ENCODE results near the gene STRADA.
"Not testable (repeated sequence)": the region's sequence is repeated elsewhere in the genome, so short reads cannot be mapped to it uniquely, and the experiment has no call there.

The STRADA gene

DNA sequence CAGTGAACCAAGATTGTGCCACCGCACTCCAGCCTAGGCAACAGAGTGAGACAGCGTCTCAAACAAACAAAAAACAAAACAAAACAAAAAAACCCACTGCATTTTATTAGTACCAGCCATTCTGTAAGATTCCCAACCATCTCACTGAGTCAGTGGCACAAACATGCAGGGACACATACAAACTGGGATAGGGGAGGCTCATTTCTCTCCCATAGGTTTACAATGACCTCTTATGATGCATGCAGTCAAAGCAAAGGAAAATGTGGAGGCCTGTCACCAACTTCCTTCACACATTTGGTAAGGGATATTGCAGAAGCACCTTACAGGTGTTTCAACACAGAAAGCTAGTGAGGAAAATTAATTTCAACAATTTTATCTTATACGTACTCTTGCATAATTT, 12.4 kb upstream of the STRADA start:
- no peak for DNase-seq

DNA sequence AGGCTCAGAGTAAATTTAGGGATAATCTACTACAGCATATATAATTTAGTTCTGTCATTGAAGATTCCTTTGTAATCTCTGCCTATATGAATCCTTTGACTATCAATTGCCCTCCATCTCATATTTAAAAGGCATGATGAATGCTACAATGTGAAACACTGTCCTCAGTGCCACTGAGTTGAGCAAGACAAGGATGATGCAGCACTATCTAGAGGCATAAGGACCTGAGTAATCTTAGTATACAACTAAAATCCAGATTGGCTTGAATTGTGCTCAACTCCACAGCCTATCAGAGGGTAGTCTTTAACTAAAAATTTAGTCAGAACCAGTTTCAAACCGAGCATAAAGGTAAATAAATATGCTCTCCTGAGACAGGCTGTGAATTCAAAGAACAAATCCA, 11.6 kb upstream of the STRADA start:
- DNase-seq = peak; percentile 24

DNA sequence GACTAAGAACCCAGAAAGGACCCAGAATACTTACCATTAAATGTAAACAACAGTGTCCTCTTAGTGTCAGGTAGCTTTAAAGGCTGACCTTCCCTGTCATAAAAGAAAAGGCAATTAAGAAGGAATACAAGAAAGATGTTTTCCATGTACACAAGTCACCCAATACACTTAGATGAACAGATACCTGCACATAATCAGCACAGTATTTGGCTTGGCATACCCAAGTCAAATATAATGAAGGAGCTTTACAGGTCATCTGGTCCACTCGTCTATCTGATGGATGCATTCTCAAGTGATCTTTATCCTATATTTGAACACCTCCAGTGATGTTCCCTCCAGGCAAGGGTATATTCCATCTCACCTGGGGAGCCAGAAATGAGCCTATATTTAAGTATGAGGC, 11.1 kb upstream of the STRADA start:
- DNase-seq = no peak

DNA sequence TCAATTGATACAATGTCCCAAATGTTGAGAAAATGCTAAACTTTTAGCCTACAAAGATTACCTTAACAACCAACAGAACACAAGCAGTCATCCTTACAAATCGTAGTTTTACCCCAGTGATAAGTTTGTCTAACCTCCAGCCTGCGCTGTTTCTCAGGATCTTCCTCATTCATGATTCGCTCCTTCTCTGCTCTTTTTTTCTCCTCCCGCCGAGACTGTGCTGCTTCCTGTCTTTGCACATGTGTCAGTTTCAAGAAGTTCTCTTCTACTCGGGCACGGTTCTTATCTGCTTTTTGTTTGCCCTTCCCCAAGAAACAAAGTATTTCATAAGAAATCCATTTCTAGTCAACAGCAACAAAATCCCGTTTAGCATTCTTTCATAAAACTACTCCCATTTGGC, 10.2 kb upstream of the STRADA start:
- DNase-seq = peak; percentile 49

DNA sequence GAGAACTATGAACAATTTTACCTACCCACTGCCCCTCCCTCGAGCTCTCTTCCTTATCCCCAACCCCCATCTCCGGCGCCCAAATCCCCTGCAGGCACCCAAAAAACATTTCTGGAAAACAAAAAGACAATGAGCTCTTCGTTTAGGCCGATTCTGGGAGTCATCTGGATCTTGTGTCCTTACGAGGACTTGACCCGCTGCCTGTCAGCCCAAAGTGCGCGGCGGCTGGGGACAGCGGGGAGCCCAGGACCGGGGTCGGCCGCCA, 524 bp downstream of the STRADA start:
- DNase-seq = no peak

DNA sequence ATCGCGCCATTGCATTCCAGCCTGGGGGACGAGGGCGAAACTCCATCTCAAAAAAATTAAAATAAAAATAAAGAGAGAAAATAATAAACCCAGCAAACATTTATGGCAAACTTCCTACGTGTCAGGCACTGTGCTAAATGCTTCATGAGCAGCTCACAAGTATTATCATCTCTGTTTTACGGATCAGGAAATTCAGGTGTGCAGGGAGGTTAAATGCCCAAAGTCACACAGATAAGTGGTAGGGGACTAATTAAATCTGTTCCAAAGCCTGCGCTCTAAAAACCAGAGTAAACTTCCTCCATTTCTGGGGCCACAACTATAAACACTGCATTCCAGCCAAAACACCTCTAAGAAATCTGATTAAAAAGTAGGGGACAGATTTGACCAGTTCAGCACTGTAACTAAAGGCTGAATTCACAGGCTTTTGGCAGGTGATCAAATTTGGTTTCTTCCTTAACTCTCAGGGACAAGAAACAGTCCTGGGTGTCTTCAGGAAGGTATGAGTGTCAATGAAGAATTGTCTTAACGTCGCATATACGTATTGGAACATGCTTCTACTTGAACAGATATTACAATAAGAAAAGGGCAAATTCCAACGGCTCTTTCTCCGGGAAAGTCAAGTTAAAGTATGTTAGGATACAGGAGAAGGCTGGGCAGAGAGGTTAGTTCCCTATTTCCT, 996 bp downstream of the STRADA start:
- DNase-seq = no peak

DNA sequence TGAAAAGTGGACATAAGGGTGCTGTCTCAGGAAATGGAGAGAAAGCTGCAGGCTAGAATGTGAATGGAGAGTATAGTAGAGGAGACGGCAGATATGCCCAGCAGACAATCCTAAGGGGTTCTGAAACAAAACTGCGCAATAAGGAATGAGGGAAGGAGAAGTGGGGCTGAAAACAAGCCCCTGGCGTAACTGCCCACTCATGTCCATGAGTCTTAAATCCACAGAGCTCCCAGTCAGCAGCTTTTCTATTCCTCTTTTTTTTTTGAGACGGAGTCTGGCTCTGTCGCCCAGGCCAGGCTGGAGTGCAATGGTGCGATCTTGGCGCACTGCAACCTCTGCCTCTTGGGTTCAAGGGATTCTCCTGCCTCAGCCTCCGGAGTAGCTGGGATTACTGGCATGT, 5.9 kb downstream of the STRADA start:
- no peak for DNase-seq

DNA sequence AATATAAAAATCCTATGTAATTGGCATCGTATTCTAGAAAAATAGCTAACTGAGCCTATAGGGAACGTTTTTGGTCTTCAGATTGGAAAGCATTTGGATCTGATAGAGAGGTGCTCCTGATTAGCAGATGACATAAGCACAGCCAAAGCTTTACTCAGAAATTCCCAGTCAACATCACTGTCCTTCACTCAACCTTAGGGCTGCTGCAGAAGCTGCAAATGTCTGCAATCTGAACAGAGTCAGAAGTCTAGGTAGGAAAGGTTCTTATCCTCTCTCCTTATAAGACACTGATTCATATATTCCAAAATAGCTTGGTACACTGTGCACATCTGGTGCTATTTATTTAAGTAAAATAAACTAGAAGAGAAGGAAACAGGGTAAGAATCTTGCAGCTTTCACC, 19.2 kb downstream of the STRADA start:
- DNase-seq = no peak

DNA sequence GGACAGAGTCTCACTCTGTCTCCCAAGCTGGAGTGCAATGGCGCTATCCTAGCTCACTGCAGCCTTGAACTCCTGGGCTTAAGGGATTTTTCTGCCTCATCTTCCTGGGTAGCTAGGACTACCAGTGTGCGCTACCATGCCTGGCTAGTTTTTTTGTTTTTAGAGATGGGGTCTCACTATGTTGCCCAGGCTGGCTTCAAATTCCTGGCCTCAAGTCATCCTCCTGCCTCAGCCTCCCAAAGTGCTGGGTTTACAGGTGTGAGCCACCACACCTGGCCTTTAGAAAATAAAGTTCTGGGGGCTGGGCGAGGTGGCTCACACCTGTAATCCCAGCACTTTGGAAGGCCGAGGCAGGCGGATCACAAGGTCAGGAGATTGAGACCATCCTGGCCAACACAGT, 21.4 kb downstream of the STRADA start:
- not testable (repeated sequence) for DNase-seq

DNA sequence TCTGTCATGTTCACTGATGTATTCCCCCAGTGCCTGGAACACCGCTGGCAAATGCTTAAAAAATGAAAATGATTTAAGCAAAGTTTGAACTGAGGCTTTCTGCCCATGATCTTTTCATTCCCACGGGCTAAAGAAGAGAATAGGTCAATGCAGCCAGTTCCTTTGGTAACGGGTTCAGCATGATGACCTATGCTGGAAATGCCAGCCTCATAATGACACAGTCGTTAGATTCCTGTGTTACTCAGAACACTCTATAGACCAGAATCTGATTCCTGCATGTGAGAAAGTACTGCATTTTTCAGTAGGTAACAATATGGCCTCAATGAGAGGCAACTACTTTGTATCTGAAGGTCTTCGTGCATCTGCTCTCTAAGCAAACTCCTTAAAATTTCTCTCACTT, 22.6 kb downstream of the STRADA start:
- DNase-seq = no peak

DNA sequence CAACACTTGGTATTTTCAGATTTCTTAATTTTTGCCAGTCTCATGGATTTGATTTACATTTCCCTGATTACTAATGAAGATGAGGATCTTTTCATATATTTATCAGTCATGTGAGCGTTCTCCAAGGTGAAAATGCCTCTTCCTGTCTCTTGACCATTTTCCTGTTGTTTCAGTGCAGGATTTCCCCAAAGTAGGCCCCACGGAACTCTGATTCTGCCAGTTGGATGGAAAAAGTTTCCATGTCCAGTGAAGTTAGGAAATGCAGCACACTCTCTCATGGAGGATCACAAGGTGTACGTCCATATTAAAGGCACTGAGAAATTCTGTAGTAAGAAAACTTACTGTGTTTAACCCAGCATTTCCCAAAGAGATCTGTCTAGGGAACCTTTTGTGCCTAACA, 25.2 kb downstream of the STRADA start:
- DNase-seq = no peak

DNA sequence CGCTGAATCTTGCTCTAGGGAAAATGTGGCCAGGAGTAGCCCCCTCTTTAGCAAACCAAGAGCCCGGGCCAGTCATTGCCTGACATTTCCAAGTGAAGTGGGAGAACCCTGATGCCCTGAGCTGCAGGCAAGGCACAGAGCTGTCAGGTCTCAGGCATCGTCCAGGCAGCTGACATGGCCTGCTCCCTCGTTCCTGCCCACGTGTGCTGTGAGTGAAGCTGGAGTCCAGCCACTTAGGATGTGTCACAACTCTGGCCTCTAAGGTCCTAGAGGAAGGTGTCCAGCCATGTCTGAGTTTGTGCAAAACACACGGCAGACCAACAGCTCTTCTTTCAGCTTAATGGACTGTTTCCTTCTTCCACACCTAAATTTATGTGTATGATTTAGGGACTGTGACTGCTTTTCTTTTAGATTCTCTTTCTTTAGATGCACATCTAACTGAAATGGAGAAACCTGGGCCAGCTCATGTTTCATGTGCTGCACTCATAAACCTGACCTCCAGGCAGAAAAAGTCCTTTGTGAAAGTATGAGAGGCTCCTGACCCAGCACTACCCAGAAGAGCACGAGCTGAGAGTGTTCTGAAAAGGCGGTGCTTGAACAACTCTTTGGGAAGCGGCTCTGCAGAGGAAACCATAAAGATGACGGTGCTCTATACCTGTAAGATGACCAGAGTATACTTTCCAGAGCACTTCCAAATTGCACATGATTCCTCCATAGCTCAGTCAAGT, 26.9 kb downstream of the STRADA start:
- no peak for DNase-seq

DNA sequence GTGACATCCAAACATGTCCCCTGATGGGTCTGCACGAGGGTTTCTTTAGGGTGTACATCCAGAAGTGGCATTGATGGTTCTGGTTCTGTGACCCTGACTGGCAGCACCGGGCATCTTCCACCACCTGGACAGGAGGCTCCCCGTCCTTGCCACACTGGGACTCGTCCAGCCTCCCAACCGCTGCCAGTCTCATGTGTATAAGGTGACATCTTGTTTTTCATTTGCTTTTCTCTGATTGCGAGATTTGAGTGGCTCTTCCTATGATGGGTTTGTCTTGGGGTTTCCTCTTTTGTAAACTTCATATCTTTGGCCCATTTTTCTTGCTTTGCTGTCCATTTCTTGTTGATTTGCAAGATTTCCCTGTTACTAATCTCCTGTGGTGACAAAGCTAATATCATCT, 32.5 kb downstream of the STRADA start:
- no peak for DNase-seq

DNA sequence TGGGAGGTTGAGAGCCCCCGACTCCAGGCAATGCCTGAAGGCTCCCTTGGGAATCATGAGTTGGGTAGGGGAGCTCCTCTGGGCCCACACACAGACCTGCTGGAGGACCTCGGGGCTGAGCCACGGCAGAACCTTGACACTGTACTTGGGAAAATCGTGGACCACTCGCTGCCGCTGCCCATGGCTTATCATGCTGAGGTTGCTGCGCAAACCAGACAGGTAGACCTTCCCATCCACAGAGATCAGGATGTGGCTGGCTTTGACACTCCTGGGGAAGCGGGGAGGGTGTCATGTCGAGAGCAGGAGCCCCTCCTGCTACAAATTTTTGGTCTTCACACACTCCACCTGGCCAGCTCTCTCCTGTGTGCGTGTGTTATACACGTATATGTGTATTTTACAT, 34.4 kb downstream of the STRADA start:
- DNase-seq = no peak

DNA sequence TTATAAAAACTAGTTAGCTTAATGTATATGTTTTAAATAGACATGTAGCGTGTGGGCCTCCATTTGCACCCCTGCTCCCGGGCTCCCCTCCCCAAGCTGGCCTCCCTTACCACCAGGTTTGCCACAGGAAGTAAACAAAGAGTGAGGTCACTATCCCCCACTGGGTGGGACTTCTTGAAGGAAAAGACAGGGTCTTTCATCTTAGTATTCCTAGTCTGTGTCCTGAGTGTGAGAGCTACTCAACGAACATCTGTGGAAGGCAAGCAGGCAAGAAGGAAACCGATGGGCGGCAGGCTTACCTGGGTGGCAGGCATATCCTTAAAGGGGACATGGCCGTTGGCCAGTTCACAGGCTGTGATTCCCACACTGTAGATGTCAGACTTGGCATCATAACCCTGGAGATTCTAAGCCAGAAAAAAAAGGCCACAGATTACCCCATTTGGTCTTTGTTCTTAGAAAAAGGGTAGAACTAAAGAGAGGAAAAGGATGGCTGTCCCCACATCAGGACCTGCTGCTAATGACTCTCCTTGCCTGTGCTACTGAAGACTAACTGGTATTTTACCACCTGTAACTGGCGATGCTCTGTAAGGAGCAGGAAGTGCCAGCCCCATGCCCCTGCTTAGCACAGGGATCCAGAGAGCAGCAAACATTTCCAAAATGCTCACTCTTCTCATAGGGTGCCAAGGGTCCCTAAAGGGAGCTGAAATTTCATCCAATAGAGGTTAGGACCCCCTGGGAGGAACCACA, 35.1 kb downstream of the STRADA start:
- DNase-seq = no peak

DNA sequence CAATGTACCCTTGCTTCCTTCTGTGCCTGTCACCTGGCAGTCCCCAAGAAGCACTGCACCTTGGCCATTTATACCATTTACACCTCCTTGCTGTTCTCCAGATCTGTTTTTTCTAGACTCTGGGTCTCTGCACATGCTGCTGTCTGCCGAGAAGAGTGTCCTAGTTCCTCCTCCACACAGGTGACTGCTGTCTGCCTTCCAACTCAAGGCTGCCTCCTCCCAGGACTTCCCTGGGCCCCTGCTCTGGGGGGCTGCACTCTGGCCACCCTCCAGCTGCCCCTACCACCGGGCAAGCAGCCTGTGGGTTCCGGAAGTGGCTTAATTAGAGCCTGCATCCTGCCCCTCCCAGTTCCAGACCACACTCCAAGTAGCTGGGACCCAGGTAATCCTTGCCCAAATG, 35.9 kb downstream of the STRADA start:
- no peak for DNase-seq

DNA sequence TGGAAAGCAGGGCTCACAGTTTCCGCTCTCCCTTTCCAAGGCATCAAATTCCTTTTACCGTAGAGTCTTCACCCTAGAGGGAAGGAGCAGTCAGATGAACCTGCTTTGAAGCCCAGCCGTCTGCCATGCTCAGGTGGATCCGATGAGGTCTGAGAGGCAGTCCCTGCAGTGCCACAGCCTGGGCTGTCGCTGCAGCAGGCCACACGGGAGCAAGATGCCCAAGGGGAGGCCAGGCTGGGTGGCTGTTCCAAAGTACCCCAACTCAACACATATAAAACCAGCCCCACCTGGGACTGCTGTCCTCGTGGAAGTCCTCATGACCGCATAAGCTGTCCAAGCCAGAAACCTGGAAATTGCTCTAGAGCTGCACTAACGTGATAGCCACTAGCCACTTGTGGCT, 36.8 kb downstream of the STRADA start:
- DNase-seq = no peak

DNA sequence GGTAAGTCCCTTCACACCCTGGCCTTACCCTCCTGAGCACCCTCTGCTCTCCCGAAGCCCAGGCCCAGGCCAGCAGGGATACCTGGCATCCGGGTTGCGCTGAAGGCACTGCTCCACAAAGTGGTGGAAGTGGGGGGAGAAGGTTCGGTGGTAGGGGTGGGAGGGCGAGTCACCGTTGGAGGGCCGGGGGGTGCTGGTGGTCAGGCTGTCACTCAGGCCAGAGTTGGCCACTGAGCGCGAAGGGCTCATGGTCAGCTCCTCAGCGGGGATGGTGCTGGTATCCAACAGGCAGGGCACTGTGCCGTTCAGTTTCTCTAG, 37.4 kb downstream of the STRADA start:
- no peak for DNase-seq

DNA sequence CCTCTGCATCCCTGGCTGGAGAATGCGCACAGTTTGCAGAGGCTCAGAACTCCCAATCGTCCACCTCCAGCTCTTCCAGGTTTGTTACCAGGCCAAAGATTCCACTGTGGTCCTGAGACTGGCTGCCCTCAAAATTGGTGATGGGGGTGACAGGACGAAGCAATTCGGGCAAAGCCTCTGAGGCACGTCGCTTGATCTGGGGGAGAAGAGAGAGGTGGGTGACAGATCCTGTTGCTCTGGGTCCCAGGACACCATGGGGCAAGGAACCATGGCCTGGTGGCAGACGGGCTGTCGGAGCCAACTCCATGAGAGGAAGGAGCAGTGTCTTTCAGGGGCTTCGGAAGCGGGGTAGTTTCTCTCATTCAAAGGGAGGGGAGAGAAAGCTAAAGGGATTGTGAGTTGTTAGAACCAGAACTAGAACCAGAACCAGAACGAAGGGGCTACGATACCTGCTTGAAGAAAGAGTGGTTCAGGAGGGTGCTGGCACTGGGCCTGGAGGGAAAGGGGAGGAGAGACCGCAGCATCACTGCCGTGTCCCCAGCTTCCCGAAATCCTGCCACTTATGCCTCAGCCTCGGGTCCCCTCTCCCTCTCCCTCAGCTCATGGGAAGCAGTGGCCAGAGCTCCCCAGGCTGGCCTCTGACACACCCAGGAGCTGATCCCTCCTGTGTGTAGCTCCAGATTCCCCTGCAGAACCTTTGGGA, 37.9 kb downstream of the STRADA start:
- DNase-seq = no peak

DNA sequence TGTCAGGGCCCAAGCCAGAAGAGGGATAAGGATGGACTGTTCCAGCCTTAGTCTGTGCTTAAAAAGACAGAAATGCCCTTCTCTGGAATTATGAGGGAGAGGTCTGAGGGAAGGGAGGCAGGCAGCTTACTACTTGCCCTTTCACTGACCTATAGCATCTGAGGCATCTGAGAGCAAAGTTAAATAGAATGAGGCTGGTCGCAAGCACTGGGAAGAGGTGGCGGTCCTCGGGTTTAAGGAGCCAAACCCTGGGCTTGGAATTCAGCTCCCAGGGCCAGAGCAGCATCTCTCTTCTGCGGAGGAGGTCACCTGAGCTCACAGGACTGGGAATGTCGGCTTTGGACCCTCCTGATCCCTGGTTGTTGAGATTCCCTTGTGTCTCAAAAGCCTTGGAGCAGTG, 38.6 kb downstream of the STRADA start:
- DNase-seq = no peak

DNA sequence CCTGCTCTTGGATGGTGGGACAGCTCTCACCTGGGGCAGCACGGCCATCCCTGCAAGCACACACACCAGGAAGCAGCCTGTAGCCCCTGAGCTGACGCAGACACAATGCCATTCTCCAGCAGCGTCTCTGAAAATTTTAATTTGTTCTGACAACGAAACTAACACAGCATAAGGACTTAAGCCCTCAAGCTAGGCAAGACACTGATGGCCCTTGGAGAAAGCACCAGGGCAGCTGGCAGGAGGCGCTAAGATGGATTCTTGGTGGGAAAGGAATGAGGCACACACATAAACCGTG, 38.9 kb downstream of the STRADA start:
- no peak for DNase-seq

DNA sequence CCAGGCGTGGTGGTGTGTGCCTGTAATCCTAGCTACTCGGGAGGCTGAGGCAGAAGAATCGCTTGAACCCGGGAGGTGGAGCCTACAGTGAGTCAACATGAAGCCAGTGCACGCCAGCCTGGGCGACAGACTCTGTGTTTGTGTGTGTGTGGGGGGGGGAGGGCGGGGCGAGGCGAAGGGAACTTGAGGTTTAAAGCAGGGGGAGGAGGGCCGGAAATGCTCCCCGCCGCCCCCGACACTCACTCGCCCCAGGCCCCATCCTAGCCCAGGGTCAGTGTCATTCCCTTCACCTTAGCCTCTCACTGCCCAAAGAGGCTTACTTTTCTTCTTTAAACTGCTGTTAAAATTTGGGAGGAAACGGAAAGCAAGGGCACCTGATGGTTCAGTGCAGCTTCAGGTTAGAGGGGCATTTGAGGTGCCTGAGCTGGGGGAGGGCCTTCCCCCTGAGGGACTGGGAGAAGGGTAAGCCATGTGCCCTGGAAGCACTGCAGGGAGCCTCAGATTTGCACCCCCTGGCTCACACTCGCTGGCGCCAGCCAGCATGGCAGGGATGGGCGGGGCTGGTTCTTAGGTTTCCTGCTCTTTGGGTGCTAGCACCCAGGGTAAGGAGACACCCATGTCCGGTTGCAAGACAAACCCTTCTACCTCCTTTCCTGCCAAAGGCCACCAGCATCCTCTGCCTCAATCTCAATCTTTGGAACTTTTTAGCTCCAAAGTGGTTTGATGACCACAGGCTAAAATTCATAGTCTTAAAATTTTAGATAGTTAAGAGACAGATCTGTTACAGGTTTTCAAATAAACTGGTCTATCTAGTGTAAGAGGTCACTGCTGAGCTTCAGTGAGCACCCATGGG, 39.5 kb downstream of the STRADA start:
- peak; percentile 87 for DNase-seq

DNA sequence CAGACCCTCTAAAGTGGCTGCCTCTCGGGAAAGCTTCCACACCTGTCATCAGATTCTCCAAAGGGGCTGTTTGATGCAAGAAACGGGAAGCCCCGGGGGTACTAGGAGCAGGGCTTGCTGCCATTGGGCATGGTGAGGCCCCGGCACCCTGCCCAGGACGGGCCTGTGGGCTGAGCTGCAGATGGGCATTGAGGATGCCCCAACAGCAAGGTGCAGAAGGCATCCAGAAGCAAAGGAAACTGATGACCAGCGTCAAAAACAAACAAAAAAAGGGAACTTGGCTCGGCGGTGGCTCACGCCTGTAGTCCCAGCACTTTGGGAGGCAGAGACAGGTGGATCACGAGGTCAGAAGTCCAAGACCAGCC, 40.2 kb downstream of the STRADA start:
- no peak for DNase-seq
